SK-N-SH treated with all-trans-retinoic acid at 6 μM for 48 hours (cell line): ENCODE data around the gene ZHX3.

Experiments
- ARNTL ChIP-seq: fragments of 450-650 bp; formaldehyde crosslinking; IDR thresholded peaks from 2 replicates; pipeline ENCODE4 v1.5.0; 2020; ENCODE audit warnings: low read depth, mild to moderate bottlenecking, moderate library complexity, borderline replicate concordance
- GLIS3 ChIP-seq: fragments of 250-450 bp; sonication (Bioruptor Pico); IDR thresholded peaks from 2 replicates; pipeline ENCODE4 v1.5.0; 2020; ENCODE audit warnings: mild to moderate bottlenecking, moderate library complexity
- ISL1 ChIP-seq: fragments of 250-450 bp; sonication (Bioruptor Pico); IDR thresholded peaks from 2 replicates; pipeline ENCODE4 v2.1.2; 2022; ENCODE audit warnings: mild to moderate bottlenecking, moderate library complexity
- RARB ChIP-seq: fragments of 250-450 bp; sonication (Bioruptor Pico); IDR thresholded peaks from 2 replicates; pipeline ENCODE4 v1.8.0; 2021; ENCODE audit warnings: mild to moderate bottlenecking, moderate library complexity
- SNAI2 ChIP-seq: fragments of 250-450 bp; sonication (Bioruptor Pico); IDR thresholded peaks from 2 replicates; pipeline ENCODE4 v1.5.0; 2020; ENCODE audit warnings: mild to moderate bottlenecking, moderate library complexity
- ZFP3 ChIP-seq: fragments of 250-450 bp; sonication (Bioruptor Pico); IDR thresholded peaks from 2 replicates; pipeline ENCODE4 v1.5.0; 2020; ENCODE audit warnings: mild to moderate bottlenecking, moderate library complexity
- ZNF565 ChIP-seq: fragments of 450-650 bp; formaldehyde crosslinking; conservative IDR thresholded peaks from 2 replicates; pipeline ENCODE4 v1.5.0; 2020; ENCODE audit warnings: low read depth, mild to moderate bottlenecking, moderate library complexity
- TF ChIP-seq, protein P1 (sequence below): fragments of 250-450 bp; sonication (Bioruptor Pico); IDR thresholded peaks from 2 replicates; pipeline ENCODE4 v1.8.0; 2020; ENCODE audit warnings: mild to moderate bottlenecking, moderate library complexity, borderline replicate concordance
- TF ChIP-seq, protein P2 (sequence below): fragments of 250-450 bp; sonication (Bioruptor Pico); IDR thresholded peaks from 2 replicates; pipeline ENCODE4 v1.5.1; 2020; ENCODE audit warnings: low read depth, mild to moderate bottlenecking, moderate library complexity

DNA sequence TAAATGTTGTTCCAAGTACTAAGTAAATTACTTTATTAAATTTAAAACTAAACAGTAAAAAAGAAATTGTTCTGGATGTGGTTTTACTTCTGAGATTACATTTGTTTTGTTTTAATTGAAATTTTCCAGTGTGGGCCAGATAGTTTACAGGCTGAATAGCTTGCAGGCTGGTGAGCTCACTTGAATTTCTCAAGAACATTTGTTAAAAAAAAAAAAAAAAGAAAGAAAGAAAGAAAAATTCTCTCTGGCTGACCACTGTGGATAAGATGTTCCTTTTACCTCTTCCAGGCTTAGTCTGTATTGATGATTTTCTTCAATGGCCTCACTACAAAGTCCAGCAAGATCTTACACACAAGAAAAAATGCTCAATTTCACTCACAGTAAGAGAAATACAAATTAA, 94.8 kb downstream of the ZHX3 start:
- no peak for TF ChIP-seq ZFP3 (CRISPR knock-in tag)
- no peak for TF ChIP-seq GLIS3 (CRISPR knock-in tag)
- TF ChIP-seq ARNTL (CRISPR knock-in tag): no peak
- TF ChIP-seq RARB: no peak
- TF ChIP-seq, protein P1, sequence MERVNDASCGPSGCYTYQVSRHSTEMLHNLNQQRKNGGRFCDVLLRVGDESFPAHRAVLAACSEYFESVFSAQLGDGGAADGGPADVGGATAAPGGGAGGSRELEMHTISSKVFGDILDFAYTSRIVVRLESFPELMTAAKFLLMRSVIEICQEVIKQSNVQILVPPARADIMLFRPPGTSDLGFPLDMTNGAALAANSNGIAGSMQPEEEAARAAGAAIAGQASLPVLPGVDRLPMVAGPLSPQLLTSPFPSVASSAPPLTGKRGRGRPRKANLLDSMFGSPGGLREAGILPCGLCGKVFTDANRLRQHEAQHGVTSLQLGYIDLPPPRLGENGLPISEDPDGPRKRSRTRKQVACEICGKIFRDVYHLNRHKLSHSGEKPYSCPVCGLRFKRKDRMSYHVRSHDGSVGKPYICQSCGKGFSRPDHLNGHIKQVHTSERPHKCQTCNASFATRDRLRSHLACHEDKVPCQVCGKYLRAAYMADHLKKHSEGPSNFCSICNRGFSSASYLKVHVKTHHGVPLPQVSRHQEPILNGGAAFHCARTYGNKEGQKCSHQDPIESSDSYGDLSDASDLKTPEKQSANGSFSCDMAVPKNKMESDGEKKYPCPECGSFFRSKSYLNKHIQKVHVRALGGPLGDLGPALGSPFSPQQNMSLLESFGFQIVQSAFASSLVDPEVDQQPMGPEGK (CRISPR knock-in tag): no peak
- TF ChIP-seq ZNF565 (CRISPR knock-in tag): no peak
- TF ChIP-seq ISL1 (CRISPR knock-in tag): no peak
- TF ChIP-seq SNAI2 (CRISPR knock-in tag): no peak
- TF ChIP-seq, protein P2, sequence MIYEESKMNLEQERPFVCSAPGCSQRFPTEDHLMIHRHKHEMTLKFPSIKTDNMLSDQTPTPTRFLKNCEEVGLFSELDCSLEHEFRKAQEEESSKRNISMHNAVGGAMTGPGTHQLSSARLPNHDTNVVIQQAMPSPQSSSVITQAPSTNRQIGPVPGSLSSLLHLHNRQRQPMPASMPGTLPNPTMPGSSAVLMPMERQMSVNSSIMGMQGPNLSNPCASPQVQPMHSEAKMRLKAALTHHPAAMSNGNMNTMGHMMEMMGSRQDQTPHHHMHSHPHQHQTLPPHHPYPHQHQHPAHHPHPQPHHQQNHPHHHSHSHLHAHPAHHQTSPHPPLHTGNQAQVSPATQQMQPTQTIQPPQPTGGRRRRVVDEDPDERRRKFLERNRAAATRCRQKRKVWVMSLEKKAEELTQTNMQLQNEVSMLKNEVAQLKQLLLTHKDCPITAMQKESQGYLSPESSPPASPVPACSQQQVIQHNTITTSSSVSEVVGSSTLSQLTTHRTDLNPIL: no peak
